Panc1 (cell line): ENCODE data around the gene NAA16.

ENCODE experiments used
- CTCF ChIP-seq: fragments of 450-650 bp; IDR thresholded peaks from 2 replicates; pipeline ENCODE4 v1.5.1; 2017; ENCODE audit warnings: mild to moderate bottlenecking
- POLR2AphosphoS5 ChIP-seq: IDR thresholded peaks from 2 replicates; pipeline ENCODE4 v1.6.1; 2012; ENCODE audit warnings: mild to moderate bottlenecking, low read depth, low read length, moderate library complexity
- SIN3A ChIP-seq: IDR thresholded peaks from 2 replicates; pipeline ENCODE4 v1.6.1; 2012; ENCODE audit warnings: low read depth, mild to moderate bottlenecking, low read length, moderate library complexity, borderline replicate concordance; ENCODE audit not compliant: insufficient read depth
- TCF7L2 ChIP-seq: IDR thresholded peaks from 2 replicates; pipeline ENCODE4 v1.6.1; 2011; ENCODE audit warnings: mild to moderate bottlenecking, low read depth, low read length, inconsistent platforms
- TF ChIP-seq, protein P1 (sequence below), 2 experiments: IDR thresholded peaks; 2 replicates each; pipeline ENCODE4 v1.6.1; 2011 to 2012; ENCODE audit warnings: low read depth in 2 of 2, control low read depth in 1 of 2, low read length in 1 of 2, mild to moderate bottlenecking in 1 of 2, moderate library complexity in 1 of 2; ENCODE audit not compliant: insufficient read depth in 1 of 2

GRCh38 chr13:41267106-41267505 lies 44.0 kb upstream of the NAA16 start:
- TF ChIP-seq CTCF (no peak), POLR2AphosphoS5 (no peak), TCF7L2 (no peak), SIN3A (no peak)
- TF ChIP-seq, protein P1, sequence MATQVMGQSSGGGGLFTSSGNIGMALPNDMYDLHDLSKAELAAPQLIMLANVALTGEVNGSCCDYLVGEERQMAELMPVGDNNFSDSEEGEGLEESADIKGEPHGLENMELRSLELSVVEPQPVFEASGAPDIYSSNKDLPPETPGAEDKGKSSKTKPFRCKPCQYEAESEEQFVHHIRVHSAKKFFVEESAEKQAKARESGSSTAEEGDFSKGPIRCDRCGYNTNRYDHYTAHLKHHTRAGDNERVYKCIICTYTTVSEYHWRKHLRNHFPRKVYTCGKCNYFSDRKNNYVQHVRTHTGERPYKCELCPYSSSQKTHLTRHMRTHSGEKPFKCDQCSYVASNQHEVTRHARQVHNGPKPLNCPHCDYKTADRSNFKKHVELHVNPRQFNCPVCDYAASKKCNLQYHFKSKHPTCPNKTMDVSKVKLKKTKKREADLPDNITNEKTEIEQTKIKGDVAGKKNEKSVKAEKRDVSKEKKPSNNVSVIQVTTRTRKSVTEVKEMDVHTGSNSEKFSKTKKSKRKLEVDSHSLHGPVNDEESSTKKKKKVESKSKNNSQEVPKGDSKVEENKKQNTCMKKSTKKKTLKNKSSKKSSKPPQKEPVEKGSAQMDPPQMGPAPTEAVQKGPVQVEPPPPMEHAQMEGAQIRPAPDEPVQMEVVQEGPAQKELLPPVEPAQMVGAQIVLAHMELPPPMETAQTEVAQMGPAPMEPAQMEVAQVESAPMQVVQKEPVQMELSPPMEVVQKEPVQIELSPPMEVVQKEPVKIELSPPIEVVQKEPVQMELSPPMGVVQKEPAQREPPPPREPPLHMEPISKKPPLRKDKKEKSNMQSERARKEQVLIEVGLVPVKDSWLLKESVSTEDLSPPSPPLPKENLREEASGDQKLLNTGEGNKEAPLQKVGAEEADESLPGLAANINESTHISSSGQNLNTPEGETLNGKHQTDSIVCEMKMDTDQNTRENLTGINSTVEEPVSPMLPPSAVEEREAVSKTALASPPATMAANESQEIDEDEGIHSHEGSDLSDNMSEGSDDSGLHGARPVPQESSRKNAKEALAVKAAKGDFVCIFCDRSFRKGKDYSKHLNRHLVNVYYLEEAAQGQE (IDR thresholded peaks at IDR 0.05; ENCODE audit: insufficient read depth in 1 of 2, low read depth in 2 of 2, low read length in 1 of 2) = no peak
